Stimulated activated naive CD8-positive, alpha-beta T cell treated with anti-CD3 and anti-CD28 coated beads, Interleukin-15, Interleukin-2, amounts not matched to agents 100 ng/mL and 50 ng/mL, for 24 hours (primary cell): ENCODE data around the gene GLI1.

Experiments used
- H3K27ac Mint-ChIP-seq: one replicate; pipeline ENCODE4 v1.8.0; 2021; ENCODE audit warnings: mild to moderate bottlenecking, mixed read lengths
- H3K27me3 Mint-ChIP-seq: one replicate; pipeline ENCODE4 v1.8.0; 2021; ENCODE audit warnings: mixed read lengths
- H3K36me3 Mint-ChIP-seq: one replicate; pipeline ENCODE4 v1.8.0; 2021; ENCODE audit warnings: low read depth, mixed read lengths
- H3K4me1 Mint-ChIP-seq: one replicate; pipeline ENCODE4 v1.8.0; 2021; ENCODE audit warnings: low read depth, mixed read lengths
- H3K4me3 Mint-ChIP-seq: one replicate; pipeline ENCODE4 v1.8.0; 2021; ENCODE audit warnings: mild to moderate bottlenecking, mixed read lengths
- H3K9me3 Mint-ChIP-seq: one replicate; pipeline ENCODE4 v1.8.0; 2021; ENCODE audit warnings: mixed read lengths

Gene GLI1

DNA sequence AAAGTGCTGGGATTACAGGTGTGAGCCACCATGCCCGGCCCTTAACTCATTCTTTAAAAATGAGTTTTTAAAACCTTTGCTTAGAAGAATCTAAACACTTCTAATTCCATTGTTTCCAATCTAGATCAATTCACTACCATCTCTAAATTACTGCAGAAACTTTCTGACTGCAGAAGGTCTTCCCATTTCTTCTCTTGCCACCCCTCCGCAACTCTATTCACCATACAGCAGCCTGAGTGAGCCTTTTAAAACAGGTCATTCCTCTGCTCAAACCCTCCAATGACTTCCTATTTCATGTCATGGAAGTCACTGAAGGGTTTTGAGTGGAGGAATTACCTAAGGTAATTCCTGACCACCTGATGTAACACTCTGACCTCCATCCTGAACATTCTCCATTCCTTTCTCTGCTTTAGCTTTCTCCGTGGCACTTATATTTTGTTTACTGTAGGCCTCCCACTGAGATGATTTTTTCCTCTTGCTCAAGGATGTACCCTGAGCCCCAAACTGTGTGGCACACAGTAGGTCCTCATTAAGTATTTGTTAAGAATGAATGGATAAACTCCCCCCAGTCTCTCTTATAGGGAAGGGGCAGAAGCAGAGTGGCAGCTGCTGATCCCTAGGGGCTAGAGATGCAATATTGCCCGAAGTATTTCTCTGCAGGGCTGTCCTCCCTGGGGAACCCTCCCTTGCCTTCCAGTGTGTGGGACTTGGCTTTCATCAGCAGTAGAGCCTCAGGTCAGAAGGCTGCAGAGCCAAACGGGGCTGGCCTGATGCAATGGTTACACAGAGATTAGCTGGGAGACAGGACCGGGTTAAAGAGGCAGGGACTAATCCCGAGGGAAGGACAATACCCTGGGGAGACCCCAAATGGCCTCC, 59.6 kb downstream of the GLI1 start:
- Mint-ChIP-seq H3K9me3 (no peaks in the 10 kb centered on the region), H3K27ac (peak overlapping the region; percentile 99), H3K4me1 (peaks cover 54% of the 10 kb centered on the region), H3K27me3 (no peaks in the 10 kb centered on the region), H3K4me3 (peak overlapping the region; percentile 85), H3K36me3 (peaks cover 61% of the 10 kb centered on the region)

DNA sequence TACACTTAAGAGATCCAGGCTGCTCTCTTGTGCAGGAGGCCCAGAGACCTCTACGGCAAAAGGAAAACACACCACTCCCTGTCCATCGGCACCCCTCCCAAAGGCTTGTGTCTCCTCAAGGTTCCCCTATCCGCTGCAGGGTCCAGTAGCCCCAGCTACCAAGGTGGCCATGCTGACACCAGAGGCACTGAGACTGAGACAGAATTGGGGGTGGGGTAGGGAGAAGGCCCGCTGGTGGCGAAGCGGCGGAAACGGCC, 60.1 kb downstream of the GLI1 start:
- peak overlapping the region; percentile 85 for H3K4me3 Mint-ChIP-seq
- peak overlapping the region; percentile 99 for H3K27ac Mint-ChIP-seq
- peaks cover 59% of the 10 kb centered on the region for H3K4me1 Mint-ChIP-seq
- no peaks in the 10 kb centered on the region for H3K27me3 Mint-ChIP-seq
- H3K36me3 Mint-ChIP-seq, result peaks cover 55% of the 10 kb centered on the region
- no peaks in the 10 kb centered on the region for H3K9me3 Mint-ChIP-seq

DNA sequence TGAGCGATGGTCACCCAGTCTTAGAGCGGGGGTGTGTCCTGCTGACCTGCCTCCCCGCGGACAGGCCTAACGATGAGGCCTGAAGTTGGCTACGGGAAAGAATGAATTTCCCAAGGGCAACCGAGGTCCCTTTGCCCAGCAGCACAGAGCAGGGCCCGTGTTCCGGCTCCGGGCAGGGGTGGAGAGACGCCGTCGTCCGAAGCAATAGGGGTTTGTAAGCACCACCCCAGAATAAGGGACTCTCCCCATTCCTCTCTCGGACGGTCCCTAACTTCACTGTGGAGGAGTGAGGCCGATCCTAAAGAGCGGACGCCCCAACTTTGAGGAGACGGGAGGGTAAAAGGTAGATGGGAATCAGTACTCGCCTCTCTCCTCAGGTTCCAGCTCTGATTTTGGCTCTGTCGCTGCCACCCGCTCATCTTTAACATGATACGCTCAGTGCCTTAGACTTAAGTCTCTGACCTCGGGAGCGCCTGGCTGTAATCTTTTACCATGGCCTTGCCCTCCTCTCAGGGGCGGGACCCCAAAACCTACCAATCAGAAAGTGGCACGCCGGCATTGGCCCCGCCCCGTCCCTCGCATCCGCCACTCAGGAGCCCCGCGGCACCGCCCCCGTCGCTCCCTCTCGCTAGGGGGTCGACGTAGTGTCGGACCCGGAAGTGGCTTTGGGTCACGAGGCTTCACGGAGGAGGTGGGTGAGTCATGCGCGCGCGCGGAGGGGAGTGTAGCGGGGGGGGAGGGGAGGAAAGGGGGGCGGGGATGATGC, 60.7 kb downstream of the GLI1 start, which contains the start of gene DDIT3:
TSS of gene DDIT3 (minus strand) at position 462 of the 766 bp plus-strand sequence. CDS start 3,108 bp downstream, outside the sequence.
- Mint-ChIP-seq H3K36me3 (peaks cover 50% of the 10 kb centered on the region), H3K4me3 (peak within 1 kb of the TSS; percentile 87), H3K27me3 (no peaks in the 10 kb centered on the region), H3K27ac (peak within 1 kb of the TSS; percentile 99), H3K4me1 (peaks cover 63% of the 10 kb centered on the region), H3K9me3 (no peaks in the 10 kb centered on the region)

DNA sequence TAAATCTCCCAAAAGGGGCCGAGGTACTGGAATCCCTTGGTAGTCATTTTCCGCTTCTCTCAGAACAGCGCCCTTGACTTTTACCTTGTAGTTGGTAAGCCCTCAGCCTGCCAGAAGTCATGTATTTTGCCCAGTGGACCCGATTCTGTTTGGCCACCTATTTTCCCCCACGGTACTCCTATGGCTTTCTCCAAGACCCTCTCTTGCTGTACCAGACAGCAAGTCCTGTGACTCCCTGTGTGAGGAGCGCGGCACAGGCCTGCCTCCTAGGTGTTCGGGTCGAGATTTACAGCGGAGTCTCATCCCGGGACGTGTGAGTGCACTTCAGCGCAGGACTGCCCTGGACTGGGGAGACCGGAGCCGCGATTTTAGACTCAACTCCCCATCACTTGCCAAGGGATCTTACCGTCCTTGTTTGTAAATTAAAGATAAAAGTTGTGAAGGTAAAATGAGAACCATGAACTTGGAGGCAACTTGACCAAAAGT, 62.0 kb downstream of the GLI1 start:
- Mint-ChIP-seq H3K4me3 (peak overlapping the region; percentile 87), H3K4me1 (peaks cover 66% of the 10 kb centered on the region), H3K27ac (peak overlapping the region; percentile 99), H3K27me3 (no peaks in the 10 kb centered on the region), H3K36me3 (peaks cover 37% of the 10 kb centered on the region), H3K9me3 (no peaks in the 10 kb centered on the region)
